ENCODE results near the gene ANKS1A.

DNA sequence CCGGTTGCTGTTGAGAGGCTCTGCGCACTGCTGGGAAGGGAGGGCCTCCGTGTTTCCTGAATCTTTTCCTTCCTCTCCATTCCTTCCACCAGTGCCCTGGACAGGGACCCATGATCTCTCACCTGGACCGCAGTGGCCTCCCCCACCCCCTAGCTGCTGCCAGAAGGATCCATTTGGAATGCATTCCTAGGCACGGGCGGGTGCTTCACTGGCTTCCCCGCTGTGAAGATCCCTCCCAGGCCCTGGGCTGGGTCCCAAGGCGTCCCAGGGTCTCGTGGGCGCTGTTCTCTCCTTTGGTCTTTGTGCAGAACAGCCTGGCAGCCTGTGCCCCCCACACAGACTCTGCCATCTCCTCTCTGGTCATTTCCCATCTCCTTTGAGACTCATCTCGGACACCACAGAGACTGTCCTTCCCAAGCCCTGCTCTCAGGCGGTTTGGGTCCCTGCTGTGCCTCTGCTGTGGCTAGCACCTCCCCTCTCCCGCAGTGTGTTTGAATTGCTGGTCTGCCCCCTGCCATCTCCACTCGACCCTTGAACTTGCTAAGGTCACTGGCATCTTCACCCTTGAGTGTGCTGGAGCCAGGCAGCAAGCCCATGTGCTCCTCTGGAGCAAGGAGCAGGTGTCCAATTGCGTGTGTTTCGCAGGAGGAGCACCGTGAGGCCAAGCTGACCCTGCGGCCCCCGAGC lies 193.1 kb downstream of the ANKS1A start:
- TF ChIP-seq, protein P1, sequence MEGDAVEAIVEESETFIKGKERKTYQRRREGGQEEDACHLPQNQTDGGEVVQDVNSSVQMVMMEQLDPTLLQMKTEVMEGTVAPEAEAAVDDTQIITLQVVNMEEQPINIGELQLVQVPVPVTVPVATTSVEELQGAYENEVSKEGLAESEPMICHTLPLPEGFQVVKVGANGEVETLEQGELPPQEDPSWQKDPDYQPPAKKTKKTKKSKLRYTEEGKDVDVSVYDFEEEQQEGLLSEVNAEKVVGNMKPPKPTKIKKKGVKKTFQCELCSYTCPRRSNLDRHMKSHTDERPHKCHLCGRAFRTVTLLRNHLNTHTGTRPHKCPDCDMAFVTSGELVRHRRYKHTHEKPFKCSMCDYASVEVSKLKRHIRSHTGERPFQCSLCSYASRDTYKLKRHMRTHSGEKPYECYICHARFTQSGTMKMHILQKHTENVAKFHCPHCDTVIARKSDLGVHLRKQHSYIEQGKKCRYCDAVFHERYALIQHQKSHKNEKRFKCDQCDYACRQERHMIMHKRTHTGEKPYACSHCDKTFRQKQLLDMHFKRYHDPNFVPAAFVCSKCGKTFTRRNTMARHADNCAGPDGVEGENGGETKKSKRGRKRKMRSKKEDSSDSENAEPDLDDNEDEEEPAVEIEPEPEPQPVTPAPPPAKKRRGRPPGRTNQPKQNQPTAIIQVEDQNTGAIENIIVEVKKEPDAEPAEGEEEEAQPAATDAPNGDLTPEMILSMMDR (IDR thresholded peaks at IDR 0.05): no peak
- no peak for TF ChIP-seq POLR2A (IDR thresholded peaks at IDR 0.05)
